Measurements from ENCODE around the gene ZNF516.

DNA sequence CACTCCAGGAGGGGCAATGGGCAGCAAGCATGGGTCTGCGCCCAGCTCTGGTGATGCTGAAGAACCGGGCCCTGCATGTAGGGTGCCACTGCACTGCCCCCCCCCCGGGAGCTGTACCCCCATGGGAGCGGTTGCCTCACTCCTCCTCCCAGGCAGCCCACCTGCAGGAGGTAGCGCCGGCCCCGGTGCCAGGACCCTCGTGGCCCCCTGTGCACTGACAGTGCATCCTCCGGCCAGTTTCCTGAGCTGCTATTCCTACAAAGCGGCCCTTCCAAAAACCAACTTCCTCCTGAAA is 109.4 kb downstream of the ZNF516 start:
- TF ChIP-seq FOXA1 (IDR thresholded peaks at IDR 0.05), result no peak
- no peak for TF ChIP-seq FOXA1 (CRISPR knock-in tag; IDR thresholded peaks at IDR 0.05)
- no peak for TF ChIP-seq TBP (CRISPR knock-in tag; IDR thresholded peaks at IDR 0.05)
- no peak for TF ChIP-seq KDM4B (CRISPR knock-in tag; IDR thresholded peaks at IDR 0.05)
- no peak for TF ChIP-seq SYNCRIP (IDR thresholded peaks at IDR 0.05; ENCODE audit: insufficient read depth, low read depth, low read length)
- no peak for TF ChIP-seq RELA (CRISPR knock-in tag; IDR thresholded peaks at IDR 0.05)
- no peak for TF ChIP-seq ZNF296 (CRISPR knock-in tag; conservative IDR thresholded peaks at IDR 0.05)
- no peak for TF ChIP-seq ESRRA (CRISPR knock-in tag; IDR thresholded peaks at IDR 0.05; ENCODE audit: low read depth)
- TF ChIP-seq CTCF (CRISPR knock-in tag; IDR thresholded peaks at IDR 0.05), result no peak
- TF ChIP-seq, protein P1, sequence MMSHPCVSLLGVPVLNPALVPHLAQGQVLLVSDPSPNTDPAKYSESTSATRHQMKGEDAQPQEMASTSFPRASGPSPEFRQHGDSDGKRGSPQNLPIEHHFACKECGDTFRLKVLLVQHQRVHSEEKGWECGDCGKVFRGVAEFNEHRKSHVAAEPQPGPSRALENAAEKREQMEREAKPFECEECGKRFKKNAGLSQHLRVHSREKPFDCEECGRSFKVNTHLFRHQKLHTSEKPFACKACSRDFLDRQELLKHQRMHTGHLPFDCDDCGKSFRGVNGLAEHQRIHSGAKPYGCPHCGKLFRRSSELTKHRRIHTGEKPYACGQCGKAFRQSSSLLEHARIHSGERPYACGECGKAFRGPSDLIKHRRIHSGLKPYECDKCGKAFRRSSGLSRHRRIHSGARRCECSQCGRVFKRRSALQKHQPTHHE (CRISPR knock-in tag; IDR thresholded peaks at IDR 0.05; ENCODE audit: borderline replicate concordance), result no peak
- TF ChIP-seq CBX1 (IDR thresholded peaks at IDR 0.05; ENCODE audit: low read depth), result no peak
- TF ChIP-seq, protein P2, sequence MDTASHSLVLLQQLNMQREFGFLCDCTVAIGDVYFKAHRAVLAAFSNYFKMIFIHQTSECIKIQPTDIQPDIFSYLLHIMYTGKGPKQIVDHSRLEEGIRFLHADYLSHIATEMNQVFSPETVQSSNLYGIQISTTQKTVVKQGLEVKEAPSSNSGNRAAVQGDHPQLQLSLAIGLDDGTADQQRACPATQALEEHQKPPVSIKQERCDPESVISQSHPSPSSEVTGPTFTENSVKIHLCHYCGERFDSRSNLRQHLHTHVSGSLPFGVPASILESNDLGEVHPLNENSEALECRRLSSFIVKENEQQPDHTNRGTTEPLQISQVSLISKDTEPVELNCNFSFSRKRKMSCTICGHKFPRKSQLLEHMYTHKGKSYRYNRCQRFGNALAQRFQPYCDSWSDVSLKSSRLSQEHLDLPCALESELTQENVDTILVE (CRISPR knock-in tag; IDR thresholded peaks at IDR 0.05), result no peak
- no peak for TF ChIP-seq CBX2 (IDR thresholded peaks at IDR 0.05; ENCODE audit: low read depth, low read length)
- no peak for TF ChIP-seq CBX2 (CRISPR knock-in tag; IDR thresholded peaks at IDR 0.05; ENCODE audit: low read depth)
